Ascending aorta (tissue), 2 donors: ENCODE results near the gene VPS16. TPM values are rescaled to one million over a fixed set of nuclear protein-coding genes. Genes with fewer than 3 reads are reported as not detected.

Experiments
- DNase-seq, 2 donors: peaks; one replicate each; pipeline ENCODE4 v3.0.0-alpha.2; 2019; ENCODE audit warnings: low spot score in 2 of 2
- H3K27ac ChIP-seq, 2 donors: fragments of 200-600 bp; sonication (generic); one replicate each; pipeline ENCODE4 v1.5.1; 2016 to 2017; ENCODE audit warnings: mild to moderate bottlenecking in 1 of 2
- H3K27me3 ChIP-seq: fragments of 200-600 bp; sonication (generic); one replicate; pipeline ENCODE4 v1.5.1; 2017
- H3K36me3 ChIP-seq, 2 donors: fragments of 200-600 bp; sonication (generic); one replicate each; pipeline ENCODE4 v1.5.1; 2016
- H3K4me1 ChIP-seq, 2 donors: fragments of 200-600 bp; sonication (generic); one replicate each; pipeline ENCODE4 v1.5.1; 2016 to 2017; ENCODE audit warnings: mild to moderate bottlenecking in 1 of 2
- H3K4me3 ChIP-seq, 2 donors: fragments of 200-600 bp; sonication (generic); one replicate each; pipeline ENCODE4 v1.5.1; 2016 to 2017; ENCODE audit warnings: mild to moderate bottlenecking in 1 of 2
- H3K9me3 ChIP-seq, 2 donors: fragments of 200-600 bp; sonication (generic); one replicate each; pipeline ENCODE4 v1.5.1; 2016
- intact Hi-C: fragments of 100-400 bp; cut with DNase I; formaldehyde crosslinking; loops from one replicate; pipeline ENCODE4 v1.15.1; 2023
- total RNA-seq: library from RNA; depleted of rRNA; stranded (reverse); fragments of >200 nt; gene quantifications from one replicate; pipeline ENCODE4 v1.1.0, GENCODE V29; 2016
- TF ChIP-seq, protein P1 (sequence below), 3 experiments: fragments of 200-600 bp in 2 of 3; fragments of 450-650 bp in 1 of 3; sonication (generic) in 2 of 3; IDR thresholded peaks; one replicate each; pipeline ENCODE4 v1.5.1; 2016 to 2019; ENCODE audit warnings: antibody characterized with exemption in 3 of 3, mild to moderate bottlenecking in 1 of 3, moderate library complexity in 1 of 3

Gene VPS16
- total RNA-seq, 1 donor from 2014 or later, result 61.1 TPM

DNA sequence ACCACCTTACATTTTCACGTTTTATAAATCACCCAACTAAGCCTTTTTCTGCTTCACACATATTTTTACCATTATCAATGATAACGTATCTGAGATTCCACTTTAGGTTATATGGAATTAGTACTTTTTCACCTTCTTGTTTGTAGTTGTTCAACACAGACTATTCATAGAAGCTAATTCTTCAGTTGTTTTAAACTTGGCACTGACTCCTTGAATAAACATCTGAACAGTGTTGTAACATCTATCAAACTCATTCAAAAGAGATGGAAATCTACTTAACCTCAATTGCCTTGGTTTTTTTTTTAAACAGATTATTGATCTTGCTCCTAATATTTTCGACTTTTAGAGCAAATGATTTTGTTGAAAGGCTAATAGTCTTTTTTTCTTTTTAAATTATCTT is 67.0 kb downstream of the VPS16 start:
- no peaks in the 10 kb centered on the region for H3K36me3 ChIP-seq
- no peak overlapping the region for H3K4me3 ChIP-seq
- no peaks in the 10 kb centered on the region for H3K9me3 ChIP-seq
- no peak for DNase-seq
- no peaks in the 10 kb centered on the region for H3K4me1 ChIP-seq
- H3K27me3 ChIP-seq, result no peaks in the 10 kb centered on the region
- intact Hi-C loops, result no loop called here
- H3K27ac ChIP-seq, result no peak overlapping the region
- TF ChIP-seq, protein P1, sequence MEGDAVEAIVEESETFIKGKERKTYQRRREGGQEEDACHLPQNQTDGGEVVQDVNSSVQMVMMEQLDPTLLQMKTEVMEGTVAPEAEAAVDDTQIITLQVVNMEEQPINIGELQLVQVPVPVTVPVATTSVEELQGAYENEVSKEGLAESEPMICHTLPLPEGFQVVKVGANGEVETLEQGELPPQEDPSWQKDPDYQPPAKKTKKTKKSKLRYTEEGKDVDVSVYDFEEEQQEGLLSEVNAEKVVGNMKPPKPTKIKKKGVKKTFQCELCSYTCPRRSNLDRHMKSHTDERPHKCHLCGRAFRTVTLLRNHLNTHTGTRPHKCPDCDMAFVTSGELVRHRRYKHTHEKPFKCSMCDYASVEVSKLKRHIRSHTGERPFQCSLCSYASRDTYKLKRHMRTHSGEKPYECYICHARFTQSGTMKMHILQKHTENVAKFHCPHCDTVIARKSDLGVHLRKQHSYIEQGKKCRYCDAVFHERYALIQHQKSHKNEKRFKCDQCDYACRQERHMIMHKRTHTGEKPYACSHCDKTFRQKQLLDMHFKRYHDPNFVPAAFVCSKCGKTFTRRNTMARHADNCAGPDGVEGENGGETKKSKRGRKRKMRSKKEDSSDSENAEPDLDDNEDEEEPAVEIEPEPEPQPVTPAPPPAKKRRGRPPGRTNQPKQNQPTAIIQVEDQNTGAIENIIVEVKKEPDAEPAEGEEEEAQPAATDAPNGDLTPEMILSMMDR (IDR thresholded peaks at IDR 0.05), result no peak

DNA sequence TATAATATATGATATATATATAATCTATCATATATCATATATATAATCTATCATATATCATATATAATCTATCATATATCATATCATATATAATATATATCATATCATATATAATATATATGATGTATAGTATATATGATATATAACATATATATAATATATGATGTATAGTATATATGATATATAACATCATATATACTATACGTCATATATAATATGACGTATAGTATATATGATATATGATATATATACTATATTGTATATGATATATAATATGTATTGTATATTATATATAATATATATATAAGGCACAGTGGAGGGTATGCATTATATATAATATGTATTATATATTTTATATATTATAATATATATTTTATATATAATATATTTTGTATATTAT is 69.4 kb downstream of the VPS16 start:
- no peak for DNase-seq
- no peaks in the 10 kb centered on the region for H3K27me3 ChIP-seq
- TF ChIP-seq, protein P1 (IDR thresholded peaks at IDR 0.05), result no peak
- H3K9me3 ChIP-seq, result no peaks in the 10 kb centered on the region
- no peak overlapping the region for H3K4me3 ChIP-seq
- intact Hi-C loops, result no loop called here
- H3K4me1 ChIP-seq, result no peaks in the 10 kb centered on the region
- H3K27ac ChIP-seq, result no peak overlapping the region
- no peaks in the 10 kb centered on the region for H3K36me3 ChIP-seq

DNA sequence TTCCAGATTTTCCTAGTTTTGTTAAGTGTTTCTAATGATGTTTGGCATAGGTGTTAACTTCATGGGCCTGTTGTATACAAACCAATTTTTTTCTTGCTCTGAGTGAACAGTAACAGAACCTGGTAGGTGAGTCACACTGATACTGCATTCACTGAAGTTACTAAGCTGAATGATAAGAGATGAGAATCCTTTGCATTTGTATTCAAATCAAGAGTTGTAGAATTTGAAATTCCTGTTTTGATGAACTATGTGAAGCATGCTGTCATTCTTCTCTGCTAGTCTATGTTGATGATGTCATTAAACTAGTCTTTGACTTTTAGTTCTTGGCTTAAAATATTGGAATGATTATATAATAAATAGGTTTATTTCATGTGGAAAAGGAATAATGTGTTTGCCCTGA is 70.7 kb downstream of the VPS16 start:
- intact Hi-C loops, result no loop called here
- TF ChIP-seq, protein P1 (IDR thresholded peaks at IDR 0.05), result no peak
- Histone ChIP-seq H3K4me1 (no peaks in the 10 kb centered on the region), H3K9me3 (no peaks in the 10 kb centered on the region), H3K27me3 (no peaks in the 10 kb centered on the region), H3K36me3 (no peaks in the 10 kb centered on the region), H3K4me3 (no peak overlapping the region), H3K27ac (no peak overlapping the region)
- no peak for DNase-seq

DNA sequence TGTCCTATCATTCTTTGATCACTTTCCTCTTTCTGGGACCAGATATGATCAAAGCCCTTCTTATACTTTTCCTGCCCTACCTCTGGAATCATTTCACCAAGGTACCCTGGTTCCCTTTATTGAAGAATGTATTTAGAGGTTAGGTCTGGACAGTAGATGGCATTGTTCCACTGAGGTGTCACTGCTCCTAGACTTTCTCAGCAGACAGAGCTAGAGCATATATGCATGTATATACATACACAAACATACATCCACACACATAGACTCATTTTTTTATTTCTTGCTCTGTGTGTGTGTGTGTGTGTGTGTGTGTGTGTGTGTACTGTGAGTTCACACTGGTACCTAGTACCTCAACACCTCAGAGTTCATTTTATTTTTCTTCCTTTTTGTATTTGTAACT is 73.6 kb downstream of the VPS16 start:
- no peak overlapping the region for H3K4me3 ChIP-seq
- TF ChIP-seq, protein P1 (IDR thresholded peaks at IDR 0.05), result no peak
- H3K9me3 ChIP-seq, result no peaks in the 10 kb centered on the region
- no peaks in the 10 kb centered on the region for H3K4me1 ChIP-seq
- intact Hi-C loops, result no loop called here
- no peak overlapping the region for H3K27ac ChIP-seq
- no peaks in the 10 kb centered on the region for H3K36me3 ChIP-seq
- DNase-seq, result no peak
- H3K27me3 ChIP-seq, result no peaks in the 10 kb centered on the region

Other genes with a start within 250 kb of the VPS16 start
- 32.1 TPM for gene NOP56, start 188.1 kb upstream of the VPS16 start, total RNA-seq
- gene IDH3B, start 176.5 kb upstream of the VPS16 start, total RNA-seq, result 24.9 TPM
- gene EBF4, start 148.0 kb upstream of the VPS16 start, total RNA-seq, result 19.2 TPM
- not detected for gene CPXM1, start 40.1 kb upstream of the VPS16 start, total RNA-seq
- gene C20orf141, start 25.8 kb upstream of the VPS16 start, total RNA-seq, result not detected
- gene TMEM239, start 24.4 kb upstream of the VPS16 start, total RNA-seq, result not detected
- gene PCED1A, start 90 bp upstream of the VPS16 start, total RNA-seq, result 49.7 TPM
- 24.2 TPM for gene PTPRA, start 32.7 kb downstream of the VPS16 start, total RNA-seq
- not detected for gene GNRH2, start 202.9 kb downstream of the VPS16 start, total RNA-seq
- gene MRPS26, start 205.3 kb downstream of the VPS16 start, total RNA-seq, result 56.4 TPM
- gene OXT, start 230.9 kb downstream of the VPS16 start, total RNA-seq, result not detected
- gene AVP, start 244.0 kb downstream of the VPS16 start, total RNA-seq, result not detected